Measurements from ENCODE around the gene PNMT. TPM values are rescaled to one million over a fixed set of nuclear protein-coding genes. Genes with fewer than 3 reads are reported as not detected.

Gene PNMT
- total and polyA plus RNA-seq, 2 of the 13 experiments (the other 11 are each of a cell fraction or from before 2014, with no cell fraction given): 0.25 TPM; not detected in 1

DNA sequence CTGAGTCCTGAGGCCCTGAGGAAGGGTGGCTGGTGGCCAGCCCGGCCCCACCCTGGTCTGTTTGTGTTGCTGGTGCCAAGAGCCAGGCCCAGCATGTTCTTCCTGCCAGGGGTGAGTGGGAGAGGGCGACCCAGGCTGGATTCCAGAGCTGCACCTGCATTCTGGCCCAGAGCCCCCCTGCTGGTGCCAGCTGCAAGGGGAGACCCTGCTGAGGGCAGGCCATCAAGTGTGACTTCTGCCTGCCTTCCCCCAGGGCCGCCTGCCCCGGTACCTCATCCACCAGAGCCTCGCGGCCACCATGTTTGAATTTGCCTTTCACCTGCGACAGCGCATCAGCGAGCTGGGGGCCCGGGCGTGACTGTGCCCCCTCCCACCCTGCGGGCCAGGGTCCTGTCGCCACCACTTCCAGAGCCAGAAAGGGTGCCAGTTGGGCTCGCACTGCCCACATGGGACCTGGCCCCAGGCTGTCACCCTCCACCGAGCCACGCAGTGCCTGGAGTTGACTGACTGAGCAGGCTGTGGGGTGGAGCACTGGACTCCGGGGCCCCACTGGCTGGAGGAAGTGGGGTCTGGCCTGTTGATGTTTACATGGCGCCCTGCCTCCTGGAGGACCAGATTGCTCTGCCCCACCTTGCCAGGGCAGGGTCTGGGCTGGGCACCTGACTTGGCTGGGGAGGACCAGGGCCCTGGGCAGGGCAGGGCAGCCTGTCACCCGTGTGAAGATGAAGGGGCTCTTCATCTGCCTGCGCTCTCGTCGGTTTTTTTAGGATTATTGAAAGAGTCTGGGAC is 5.5 kb upstream of the PNMT start (continued):
- TF ChIP-seq ZNF512 (CRISPR knock-in tag; IDR thresholded peaks at IDR 0.05) (no peak), FOSL1 (CRISPR knock-in tag; IDR thresholded peaks at IDR 0.05; ENCODE audit: borderline replicate concordance) (no peak), KAT8 (CRISPR knock-in tag; IDR thresholded peaks at IDR 0.05) (no peak), SATB2 (CRISPR knock-in tag; IDR thresholded peaks at IDR 0.05) (no peak), ZNF570 (CRISPR knock-in tag; IDR thresholded peaks at IDR 0.05; ENCODE audit: borderline replicate concordance) (no peak), ZKSCAN1 (IDR thresholded peaks at IDR 0.05; ENCODE audit: low read length) (no peak), ZBTB25 (CRISPR knock-in tag; IDR thresholded peaks at IDR 0.05) (no peak), AGO2 (optimal IDR thresholded peaks at IDR 0.05; ENCODE audit: low read depth, low read length) (peak; percentile 31), ZNF615 (CRISPR knock-in tag; IDR thresholded peaks at IDR 0.05; ENCODE audit: borderline replicate concordance) (no peak), RORA (CRISPR knock-in tag; IDR thresholded peaks at IDR 0.05) (no peak), ATF7 (IDR thresholded peaks at IDR 0.05) (no peak), ATF7 (CRISPR knock-in tag; IDR thresholded peaks at IDR 0.05) (0 out of 2 replicates have a peak, but pooled peaks have one; percentile 42), TAF1 (CRISPR knock-in tag; IDR thresholded peaks at IDR 0.05) (no peak), DMAP1 (CRISPR knock-in tag; IDR thresholded peaks at IDR 0.05) (no peak), HNRNPL (IDR thresholded peaks at IDR 0.05; ENCODE audit: low read depth, low read length) (peak; percentile 57; the same call in 1 of the 2 replicates), GFI1 (CRISPR knock-in tag; IDR thresholded peaks at IDR 0.05; ENCODE audit: borderline replicate concordance) (no peak), HNF1A (IDR thresholded peaks at IDR 0.05; ENCODE audit: low read depth) (no peak), HNF1A (CRISPR knock-in tag; IDR thresholded peaks at IDR 0.05; ENCODE audit: borderline replicate concordance) (peak; percentile 36; the same call in 1 of the 2 replicates), ZNF687 (CRISPR knock-in tag; IDR thresholded peaks at IDR 0.05) (peak; percentile 21; the same call in 1 of the 2 replicates), RFXANK (CRISPR knock-in tag; IDR thresholded peaks at IDR 0.05) (no peak)
